Stimulated activated CD8-positive, alpha-beta memory T cell treated with anti-CD3 and anti-CD28 coated beads, Interleukin-12 subunit alpha, Interleukin-12 subunit beta, amount 100 ng/mL, for 1 hour (primary cell): Measurements from ENCODE around the gene PDE4B.

Experiments used
- DNase-seq: peaks from one replicate; pipeline ENCODE4 v3.0.0-alpha.2; 2020; ENCODE audit warnings: low read depth

Gene PDE4B

GRCh38 chr1:65792669-65793358 is at the start of gene PDE4B:
TSS of gene PDE4B (plus strand) at chr1:65792895.
- no peak for DNase-seq

DNA sequence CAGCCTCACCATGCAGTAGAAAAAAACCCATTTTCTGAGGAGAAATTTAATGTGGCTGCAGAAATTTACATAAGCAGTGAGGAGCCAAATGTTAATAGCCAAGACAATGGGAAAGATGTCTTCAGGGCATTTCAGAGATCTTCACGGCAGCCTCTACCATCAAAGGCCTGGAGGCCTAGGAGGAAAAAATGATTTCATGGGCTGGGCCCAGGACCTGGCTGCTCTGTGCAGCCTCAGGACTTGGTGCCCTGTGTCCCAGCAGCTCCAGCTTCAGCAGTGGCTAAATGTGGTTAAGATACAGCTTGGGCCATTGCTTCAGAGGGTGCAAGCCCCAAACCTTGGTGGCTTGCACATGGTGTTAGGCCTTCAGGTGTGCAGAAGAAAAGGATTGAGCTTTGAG is 48.0 kb upstream of the PDE4B start:
- DNase-seq: no peak

GRCh38 chr1:65751961-65752360 is 40.7 kb upstream of the PDE4B start:
- DNase-seq: no peak

DNA sequence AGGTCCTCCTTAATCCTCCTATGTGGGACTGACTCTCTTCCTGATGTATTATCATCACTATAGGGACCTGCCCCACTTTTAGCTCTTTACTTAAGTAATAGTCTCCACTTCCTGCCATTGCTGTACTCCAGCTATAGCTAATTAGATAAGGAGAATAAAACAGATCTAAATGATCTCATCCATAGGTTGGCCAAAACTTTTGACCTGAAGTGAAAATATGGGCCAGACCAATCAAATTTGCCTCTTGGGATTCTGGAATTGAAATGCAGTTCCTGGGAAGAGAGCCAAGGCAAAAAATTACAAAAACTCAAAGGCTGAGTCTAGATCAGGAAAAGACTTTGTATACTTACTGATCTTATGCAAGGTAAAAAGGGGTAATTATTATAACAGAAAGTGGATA is 36.1 kb upstream of the PDE4B start:
- no peak for DNase-seq

DNA sequence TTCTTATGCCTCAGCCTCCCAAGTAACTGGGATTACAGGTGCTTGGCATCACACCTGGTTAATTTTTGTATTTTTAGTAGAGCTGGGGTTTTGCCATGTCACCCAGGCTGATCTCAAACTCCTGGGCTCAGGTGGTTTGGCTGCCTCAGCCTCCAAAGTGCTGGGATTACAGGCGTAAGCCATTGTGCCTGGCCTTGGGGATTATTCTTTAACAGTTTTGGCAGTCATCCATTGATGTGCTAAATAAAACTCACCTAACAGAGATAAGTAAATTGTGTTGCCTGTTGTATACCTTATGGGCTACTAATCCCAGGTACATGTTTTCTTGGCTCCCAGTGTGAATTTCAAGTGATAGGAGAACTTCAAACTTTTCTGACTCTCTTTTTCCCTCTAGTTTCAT is 35.2 kb upstream of the PDE4B start:
- DNase-seq: no peak

- no peak for DNase-seq
Observed at GRCh38 chr1:65758128-65758527, 34.6 kb upstream of the PDE4B start.

DNA sequence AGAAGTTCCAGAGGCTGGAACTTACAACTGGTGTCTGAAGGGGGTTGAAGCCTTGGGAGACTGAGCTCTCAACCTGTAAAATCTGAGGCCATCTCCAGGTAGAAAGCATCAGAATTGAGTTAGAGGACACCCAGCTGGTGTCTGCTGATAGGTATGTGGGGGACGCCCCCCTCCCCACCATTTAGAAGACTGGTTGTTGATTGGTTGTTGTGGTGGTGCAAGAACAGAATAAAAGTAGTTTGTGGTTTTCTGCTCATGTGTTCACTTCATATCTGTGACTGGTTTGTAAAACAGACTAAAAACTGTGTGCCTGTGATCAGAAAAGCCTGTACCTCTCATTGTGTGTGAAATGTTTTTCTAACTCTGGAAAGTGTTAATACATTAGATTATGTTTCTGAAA is 33.2 kb upstream of the PDE4B start:
- no peak for DNase-seq

GRCh38 chr1:65762081-65762862 is 30.4 kb upstream of the PDE4B start:
- no peak for DNase-seq

DNA sequence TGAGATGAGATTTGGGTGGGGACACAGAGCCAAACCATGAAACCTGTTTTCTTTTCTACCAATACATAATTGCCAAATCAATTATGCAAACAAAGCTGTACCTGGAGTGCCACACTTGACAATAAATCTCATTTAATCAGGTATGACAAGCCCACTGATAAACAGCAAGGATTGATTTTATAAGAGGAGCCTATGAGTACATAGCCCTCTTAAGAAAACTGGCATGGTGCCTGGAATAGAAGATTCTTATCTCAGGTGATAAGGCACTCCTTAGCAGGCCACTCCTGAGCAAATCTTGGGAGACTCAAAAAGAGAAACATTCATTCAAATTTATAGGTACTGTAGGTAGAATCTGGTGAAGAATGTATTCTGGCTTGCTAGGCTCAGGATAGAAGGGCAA is 28.6 kb upstream of the PDE4B start:
- DNase-seq: no peak

DNA sequence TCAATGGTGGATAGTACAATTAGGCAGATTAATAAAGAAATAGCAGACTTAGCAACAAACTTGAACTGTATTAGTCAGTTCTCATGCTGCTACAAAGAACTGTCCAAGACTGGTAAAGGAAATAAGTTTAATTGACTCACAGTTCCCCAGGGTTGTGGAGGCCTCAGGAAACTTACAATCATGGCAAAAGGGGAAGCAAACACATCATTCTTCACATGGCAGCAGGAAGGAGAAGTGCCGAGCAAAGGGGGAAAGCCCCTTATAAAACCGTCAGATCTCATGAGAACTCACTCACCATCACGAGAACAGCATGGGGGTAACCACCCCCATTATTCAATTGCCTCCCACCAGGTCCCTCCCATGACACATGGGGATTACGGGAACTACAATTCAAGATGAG is 27.1 kb upstream of the PDE4B start:
- no peak for DNase-seq

GRCh38 chr1:65769636-65770035 is 23.1 kb upstream of the PDE4B start:
- no peak for DNase-seq

DNA sequence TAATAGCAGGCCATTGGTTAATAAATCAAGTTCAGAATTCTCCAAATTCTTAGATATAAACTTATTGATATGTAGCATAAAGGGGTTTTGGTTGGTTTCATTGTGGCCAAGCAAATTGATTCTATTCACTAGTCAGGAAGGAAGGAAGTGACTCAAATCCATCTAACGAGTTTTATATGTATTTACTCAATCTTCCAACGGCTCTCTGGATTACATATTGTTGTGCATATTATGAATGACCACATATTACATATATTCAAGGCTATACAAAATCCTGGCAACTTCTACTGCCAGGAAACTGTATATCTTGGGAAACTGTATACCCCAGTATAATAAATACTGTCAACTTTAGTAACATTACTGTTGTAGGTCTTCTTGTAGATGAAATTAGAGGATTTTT is 20.1 kb upstream of the PDE4B start:
- DNase-seq: no peak

DNA sequence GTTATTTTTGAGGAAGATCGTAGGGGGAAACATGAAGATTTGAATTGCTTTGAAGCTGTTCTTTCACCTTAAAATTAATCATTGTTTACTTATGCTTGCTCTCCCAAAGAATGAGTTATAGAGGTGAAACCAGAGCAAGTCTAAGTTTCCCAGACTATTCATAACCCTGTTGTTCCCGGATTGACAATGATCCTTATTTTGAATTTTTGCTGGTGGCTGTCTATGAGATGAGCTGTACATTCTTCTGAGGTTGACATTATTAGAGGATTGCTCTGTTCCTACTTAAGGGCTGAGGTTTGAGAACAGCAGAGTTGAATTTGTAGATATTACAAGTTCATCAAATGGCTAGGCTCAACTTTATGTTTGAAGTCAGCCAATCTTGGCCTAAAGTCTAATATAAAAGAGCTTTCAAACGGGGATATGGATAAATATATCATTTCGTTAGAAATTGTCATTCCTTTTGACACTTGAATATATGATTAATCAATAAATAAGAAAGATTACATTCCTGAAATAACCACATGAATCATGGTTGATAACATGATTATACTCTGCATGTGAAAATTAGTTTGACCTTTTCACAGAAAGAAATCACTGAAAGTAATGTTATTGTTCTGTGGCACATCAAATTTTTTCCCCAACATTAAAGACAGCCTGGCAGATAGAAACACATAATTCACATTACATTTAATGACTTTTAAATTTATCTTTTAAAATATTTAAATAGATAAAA is 19.1 kb upstream of the PDE4B start:
- DNase-seq: no peak

- DNase-seq: no peak
Observed at GRCh38 chr1:65788762-65789161, 3.9 kb upstream of the PDE4B start.

- DNase-seq: no peak
Observed at GRCh38 chr1:65791396-65791795, 1.3 kb upstream of the PDE4B start.

- DNase-seq: no peak
Observed at GRCh38 chr1:65791801-65792668, 660 bp upstream of the PDE4B start.

- no peak for DNase-seq
Observed at GRCh38 chr1:65793359-65793732, 651 bp downstream of the PDE4B start.

DNA sequence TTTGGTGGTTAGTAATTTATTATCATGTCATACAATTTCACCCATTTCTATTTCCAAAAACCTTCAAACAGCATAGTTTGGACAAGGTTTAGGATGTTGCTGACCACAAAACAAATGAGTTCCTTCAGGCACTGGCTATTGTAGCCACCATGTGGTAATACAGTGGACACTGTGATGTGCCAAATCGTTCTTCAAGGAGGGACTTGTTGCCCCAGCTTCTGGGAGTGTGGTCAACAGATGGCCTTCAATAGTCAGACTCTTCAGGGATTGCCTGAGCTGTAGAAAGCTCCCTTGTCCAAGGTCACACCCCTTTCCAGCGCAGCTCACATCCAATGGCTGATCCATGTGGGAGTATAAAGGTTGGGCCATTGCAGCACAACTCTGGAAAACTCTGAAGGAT is 2.6 kb downstream of the PDE4B start:
- no peak for DNase-seq

DNA sequence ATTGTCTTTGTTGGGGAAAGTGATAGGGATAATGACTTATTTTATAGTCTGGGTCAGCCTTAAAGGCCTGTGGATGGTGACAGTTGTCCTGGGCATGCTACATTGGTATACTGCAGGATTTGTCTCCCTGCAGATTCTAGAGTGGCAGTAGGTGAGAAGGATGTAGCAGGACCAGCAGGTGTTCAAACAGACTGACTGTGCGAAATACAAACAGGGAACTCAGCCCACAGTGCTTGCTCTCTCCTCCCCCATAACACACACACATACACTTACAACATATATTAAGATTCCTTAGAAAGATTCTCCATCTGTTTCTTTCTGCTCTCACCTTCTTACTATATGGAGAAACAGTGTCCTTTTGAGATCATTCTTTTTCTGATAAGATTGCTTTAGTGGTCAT is 6.9 kb downstream of the PDE4B start:
- DNase-seq: no peak

GRCh38 chr1:65804584-65804983 is 11.9 kb downstream of the PDE4B start:
- no peak for DNase-seq

DNA sequence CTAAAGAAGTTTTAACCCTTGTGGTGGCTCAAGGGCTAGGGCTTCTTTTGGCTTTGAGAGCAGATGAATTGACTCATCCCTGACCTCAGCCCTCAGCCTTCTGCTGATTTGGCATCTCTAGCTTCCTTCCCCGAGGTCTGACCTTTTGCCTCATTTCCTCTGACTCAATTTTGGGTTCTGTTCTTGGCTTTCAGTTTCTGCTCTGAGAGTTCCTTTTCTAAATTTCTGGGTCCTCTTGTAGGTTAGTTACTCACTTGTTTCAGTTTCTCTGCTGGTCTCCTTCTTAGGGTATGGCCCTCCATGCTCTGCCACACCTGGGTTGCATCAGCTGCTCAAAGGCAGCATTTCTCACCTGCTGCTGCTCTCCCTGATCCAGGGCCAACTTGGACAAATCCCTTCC is 19.4 kb downstream of the PDE4B start:
- no peak for DNase-seq

DNA sequence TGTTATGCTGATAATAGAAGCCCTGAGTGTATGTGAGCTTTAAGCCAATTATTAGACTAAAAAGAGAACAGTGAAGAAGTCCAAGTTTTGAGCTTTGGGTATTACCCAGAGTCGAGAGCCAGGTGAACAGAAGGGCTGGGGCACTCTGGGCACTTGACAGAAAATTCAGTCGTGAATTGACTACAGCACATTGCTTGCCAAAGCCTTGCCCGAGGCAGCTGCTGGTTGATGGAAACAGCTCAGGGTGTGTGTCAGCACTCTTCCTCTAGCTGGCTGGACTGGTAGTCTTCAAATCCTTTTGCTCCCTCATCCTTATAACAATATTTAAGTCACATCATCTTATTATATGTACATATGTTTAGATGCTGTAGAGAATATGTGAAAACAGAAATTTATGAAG is 21.3 kb downstream of the PDE4B start:
- DNase-seq: no peak
